Tibial nerve (tissue), 4 donors: ENCODE measurements around the gene IRX2. TPM values are rescaled to one million over a fixed set of nuclear protein-coding genes. Genes with fewer than 3 reads are reported as not detected.

Experiments
- DNase-seq, 2 donors: peaks; one replicate each; pipeline ENCODE4 v3.0.0-alpha.2; 2019; ENCODE audit warnings: low spot score in 2 of 2
- H3K27ac ChIP-seq, 4 donors: fragments of 200-600 bp; sonication (generic) in 3 of 4; one replicate each; pipeline ENCODE4 v1.5.1; 2017 to 2019; ENCODE audit warnings: mild to moderate bottlenecking in 1 of 4
- H3K27me3 ChIP-seq, 2 donors: fragments of 200-600 bp; sonication (generic) in 1 of 2; one replicate each; pipeline versions ENCODE4 v1.5.1 to v1.6.0; 2017 to 2019
- H3K36me3 ChIP-seq, 3 donors: fragments of 200-600 bp; sonication (generic); one replicate each; pipeline ENCODE4 v1.5.1; 2018 to 2019
- H3K4me1 ChIP-seq, 4 donors: fragments of 200-600 bp; sonication (generic) in 3 of 4; one replicate each; pipeline ENCODE4 v1.5.1; 2017 to 2019
- H3K4me3 ChIP-seq, 4 donors: fragments of 200-600 bp; sonication (generic) in 3 of 4; one replicate each; pipeline ENCODE4 v1.5.1; 2017 to 2019; ENCODE audit warnings: mild to moderate bottlenecking in 1 of 4, moderate library complexity in 1 of 4
- H3K9me3 ChIP-seq, 4 donors: fragments of 200-600 bp; sonication (generic) in 3 of 4; one replicate each; pipeline ENCODE4 v1.5.1; 2017 to 2019
- EP300 ChIP-seq, 2 donors: sonication (generic); formaldehyde crosslinking; IDR thresholded peaks; one replicate each; pipeline ENCODE4 v1.6.1; 2017; ENCODE audit warnings: antibody characterized with exemption in 2 of 2, mild to moderate bottlenecking in 1 of 2
- POLR2A ChIP-seq, 2 donors: fragments of 450-650 bp; IDR thresholded peaks; one replicate each; pipeline ENCODE4 v1.6.1; 2017; ENCODE audit warnings: antibody characterized with exemption in 2 of 2, mild to moderate bottlenecking in 2 of 2, moderate library complexity in 2 of 2
- WGBS, 2 donors: methylation state at CpG; one replicate each; pipeline ENCODE4 v1.1.5; 2018; 5-methylcytosine and 5-hydroxymethylcytosine counted together
- total RNA-seq, 4 donors: library from RNA; depleted of rRNA; stranded (reverse); fragments of >200 nt; gene quantifications; one replicate each; pipeline ENCODE4 v1.1.0, GENCODE V29; 2016
- TF ChIP-seq, protein P1 (sequence below), 5 experiments: fragments of 200-600 bp in 3 of 5; fragments of 450-650 bp in 2 of 5; sonication (generic) in 3 of 5; IDR thresholded peaks; one replicate each; pipeline ENCODE4 v1.5.1; 2016 to 2019; ENCODE audit warnings: antibody characterized with exemption in 5 of 5, mild to moderate bottlenecking in 3 of 5, moderate library complexity in 2 of 5

IRX2 gene
- total RNA-seq, 4 donors from 2014 or later: not detected

DNA sequence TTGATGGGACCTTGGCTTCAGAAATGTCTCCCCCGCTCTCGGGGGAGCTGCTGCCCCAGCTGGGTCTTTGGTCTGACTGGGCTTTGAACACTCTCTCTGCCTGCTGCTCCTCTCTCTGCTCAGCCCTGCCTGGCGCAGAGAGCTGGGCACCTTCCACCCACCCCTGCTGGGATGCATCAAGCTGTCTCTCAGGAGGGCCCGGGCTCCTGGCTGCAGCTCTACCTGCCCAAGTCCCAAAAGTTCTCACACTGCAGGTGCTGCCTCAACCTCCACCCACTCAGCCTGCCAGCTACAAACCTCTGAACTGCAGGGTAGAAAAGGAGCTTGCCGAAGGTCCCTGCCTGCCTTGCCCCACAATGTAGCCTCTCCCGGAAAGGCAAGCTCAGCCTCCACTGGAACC is 36.7 kb downstream of the IRX2 start:
- Histone ChIP-seq H3K9me3 (no peaks in the 10 kb centered on the region), H3K27me3 (no peaks in the 10 kb centered on the region), H3K4me3 (no peak overlapping the region), H3K36me3 (no peaks in the 10 kb centered on the region), H3K27ac (no peak overlapping the region), H3K4me1 (no peaks in the 10 kb centered on the region)
- WGBS, 2 donors: 91 to 93% methylated on average over 6 of the region's 6 CpGs
- TF ChIP-seq, protein P1, sequence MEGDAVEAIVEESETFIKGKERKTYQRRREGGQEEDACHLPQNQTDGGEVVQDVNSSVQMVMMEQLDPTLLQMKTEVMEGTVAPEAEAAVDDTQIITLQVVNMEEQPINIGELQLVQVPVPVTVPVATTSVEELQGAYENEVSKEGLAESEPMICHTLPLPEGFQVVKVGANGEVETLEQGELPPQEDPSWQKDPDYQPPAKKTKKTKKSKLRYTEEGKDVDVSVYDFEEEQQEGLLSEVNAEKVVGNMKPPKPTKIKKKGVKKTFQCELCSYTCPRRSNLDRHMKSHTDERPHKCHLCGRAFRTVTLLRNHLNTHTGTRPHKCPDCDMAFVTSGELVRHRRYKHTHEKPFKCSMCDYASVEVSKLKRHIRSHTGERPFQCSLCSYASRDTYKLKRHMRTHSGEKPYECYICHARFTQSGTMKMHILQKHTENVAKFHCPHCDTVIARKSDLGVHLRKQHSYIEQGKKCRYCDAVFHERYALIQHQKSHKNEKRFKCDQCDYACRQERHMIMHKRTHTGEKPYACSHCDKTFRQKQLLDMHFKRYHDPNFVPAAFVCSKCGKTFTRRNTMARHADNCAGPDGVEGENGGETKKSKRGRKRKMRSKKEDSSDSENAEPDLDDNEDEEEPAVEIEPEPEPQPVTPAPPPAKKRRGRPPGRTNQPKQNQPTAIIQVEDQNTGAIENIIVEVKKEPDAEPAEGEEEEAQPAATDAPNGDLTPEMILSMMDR (IDR thresholded peaks at IDR 0.05): no peak
- TF ChIP-seq POLR2A (IDR thresholded peaks at IDR 0.05): no peak
- no peak for DNase-seq

DNA sequence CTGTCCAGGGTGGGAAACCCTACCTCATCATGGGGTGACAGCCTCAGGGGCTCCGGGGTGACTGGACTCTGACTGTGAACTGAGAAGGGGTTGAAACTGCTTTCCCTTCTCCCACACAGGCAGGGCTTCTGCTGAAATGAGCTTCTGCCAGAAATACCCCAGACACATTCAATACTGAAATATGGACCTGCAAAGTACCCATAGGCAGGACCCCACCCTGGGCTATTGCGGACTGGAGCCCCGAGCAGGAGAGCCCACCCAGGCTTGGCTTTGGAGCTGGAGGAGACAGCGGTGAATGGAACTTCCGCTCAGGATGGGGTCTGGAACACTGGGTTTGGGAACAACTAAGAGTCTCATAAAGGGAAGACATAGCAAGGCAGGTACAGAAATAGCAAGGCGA is 37.5 kb downstream of the IRX2 start:
- Histone ChIP-seq H3K9me3 (no peaks in the 10 kb centered on the region), H3K27ac (no peak overlapping the region), H3K4me3 (no peak overlapping the region), H3K4me1 (no peaks in the 10 kb centered on the region), H3K36me3 (no peaks in the 10 kb centered on the region), H3K27me3 (no peaks in the 10 kb centered on the region)
- WGBS, 2 donors: 86 to 92% methylated on average over 6 of the region's 6 CpGs
- no peak for TF ChIP-seq POLR2A (IDR thresholded peaks at IDR 0.05)
- no peak for TF ChIP-seq EP300 (IDR thresholded peaks at IDR 0.05)
- TF ChIP-seq, protein P1 (IDR thresholded peaks at IDR 0.05): no peak
- no peak for DNase-seq

DNA sequence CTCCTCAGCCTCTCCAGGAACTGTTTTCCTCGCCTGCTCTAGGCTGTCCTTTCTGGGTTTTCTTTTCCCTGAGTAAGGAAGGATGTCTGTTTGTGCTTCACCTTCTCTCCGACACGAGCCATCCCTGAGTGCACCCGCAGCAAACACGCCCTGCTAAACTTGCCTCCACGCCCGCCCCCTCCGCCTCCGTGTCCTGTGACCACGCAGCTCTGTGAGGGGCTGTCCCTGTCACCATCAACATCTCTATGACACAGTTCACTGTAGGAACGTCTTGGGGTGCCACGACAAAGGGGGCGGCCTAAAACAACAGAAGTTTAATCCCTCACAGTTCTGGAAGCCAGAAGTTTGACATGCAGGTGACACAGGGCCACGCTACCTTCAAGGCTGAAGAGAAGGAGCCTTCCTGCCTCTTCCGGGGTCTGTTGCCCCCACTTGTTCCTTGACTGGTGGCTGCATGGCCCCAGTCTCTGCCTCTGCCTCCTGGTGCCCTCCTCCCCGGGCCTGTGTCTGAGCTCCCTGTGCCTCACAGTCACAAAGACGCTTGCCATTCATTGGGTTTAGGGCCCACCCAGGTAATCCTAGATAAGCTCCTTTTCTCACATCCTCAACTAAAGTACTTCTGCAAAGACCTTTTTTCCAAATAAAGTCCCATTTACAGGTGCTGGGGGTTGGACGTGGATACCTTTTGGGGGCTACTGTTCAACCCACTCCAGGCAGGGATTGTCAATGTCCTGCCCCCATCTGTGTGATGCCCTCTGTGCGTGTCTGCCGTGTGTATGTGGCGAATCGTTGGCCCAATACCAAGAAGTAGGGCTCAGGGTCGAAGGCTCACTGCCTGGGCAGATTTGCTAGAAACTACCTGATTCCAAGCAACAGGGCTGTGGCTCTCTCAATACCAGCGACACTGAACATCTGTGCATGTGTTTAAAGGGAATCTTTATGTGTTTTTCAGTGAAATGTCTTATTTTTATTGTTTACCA is 39.7 kb downstream of the IRX2 start:
- H3K9me3 ChIP-seq: peaks cover 0 to 3% (median 0%) of the 10 kb centered on the region in 4 donors
- no peaks in the 10 kb centered on the region for H3K36me3 ChIP-seq
- H3K27ac ChIP-seq: no peak overlapping the region
- no peak for DNase-seq
- no peak for TF ChIP-seq EP300 (IDR thresholded peaks at IDR 0.05)
- TF ChIP-seq, protein P1 (IDR thresholded peaks at IDR 0.05): no peak
- TF ChIP-seq POLR2A (IDR thresholded peaks at IDR 0.05): no peak
- no peak overlapping the region for H3K4me3 ChIP-seq
- H3K4me1 ChIP-seq: no peaks in the 10 kb centered on the region
- no peaks in the 10 kb centered on the region for H3K27me3 ChIP-seq
- WGBS, 2 donors: 82 to 85% methylated on average over 24 of the region's 24 CpGs

- Histone ChIP-seq H3K36me3 (no peaks in the 10 kb centered on the region), H3K27me3 (no peaks in the 10 kb centered on the region), H3K9me3 (peaks cover 0 to 3% (median 0%) of the 10 kb centered on the region in 4 donors), H3K4me1 (no peaks in the 10 kb centered on the region), H3K4me3 (no peak overlapping the region), H3K27ac (no peak overlapping the region)
- no peak for DNase-seq
- 42 to 44% methylated on average over 3 of the region's 3 CpGs for WGBS, 2 donors
- TF ChIP-seq POLR2A (IDR thresholded peaks at IDR 0.05) (no peak), EP300 (IDR thresholded peaks at IDR 0.05) (no peak)
- TF ChIP-seq, protein P1 (IDR thresholded peaks at IDR 0.05): no peak
Observed at GRCh38 chr5:2710910-2711309, 40.6 kb downstream of the IRX2 start.

DNA sequence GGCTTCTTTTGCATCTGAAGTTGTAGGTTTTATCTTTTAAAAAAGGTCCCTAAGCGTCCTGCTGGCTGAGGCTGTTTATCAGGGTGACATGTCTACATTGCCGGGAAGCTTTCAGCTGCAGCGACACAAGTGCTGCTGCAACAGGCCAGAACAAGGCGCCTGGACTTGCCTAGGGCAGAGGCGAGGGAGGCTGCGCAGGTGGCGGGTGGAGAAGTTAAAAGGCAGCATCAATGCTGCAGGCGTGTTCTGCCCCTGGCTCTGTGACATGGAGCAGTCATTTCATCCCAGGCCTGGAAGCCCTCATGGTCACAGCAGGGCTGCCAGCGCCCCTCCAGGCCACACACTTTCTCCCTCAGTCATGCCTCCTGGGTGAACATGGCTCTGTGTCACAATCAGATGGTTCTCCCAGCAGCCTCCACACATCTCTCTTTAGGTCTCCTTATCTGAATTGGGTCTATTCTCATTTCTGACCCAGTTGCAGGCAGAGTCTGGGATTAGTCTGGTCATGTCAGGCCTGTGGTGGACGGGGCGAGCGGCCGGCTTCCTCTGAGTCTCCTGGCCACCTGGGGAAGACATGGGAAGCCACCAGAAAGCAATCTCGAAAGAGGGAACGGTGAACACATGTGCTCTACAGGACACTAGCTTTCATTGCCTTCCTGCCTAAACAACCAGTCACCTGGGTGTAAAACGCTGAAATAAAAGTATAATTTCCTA is 41.3 kb downstream of the IRX2 start:
- H3K9me3 ChIP-seq: peaks cover 0 to 3% (median 0%) of the 10 kb centered on the region in 4 donors
- H3K4me3 ChIP-seq: no peak overlapping the region
- WGBS, 2 donors: 86 to 92% methylated on average over 16 of the region's 16 CpGs
- no peak for DNase-seq
- no peaks in the 10 kb centered on the region for H3K27me3 ChIP-seq
- H3K27ac ChIP-seq: no peak overlapping the region
- no peaks in the 10 kb centered on the region for H3K4me1 ChIP-seq
- H3K36me3 ChIP-seq: no peaks in the 10 kb centered on the region
- TF ChIP-seq POLR2A (IDR thresholded peaks at IDR 0.05) (no peak), EP300 (IDR thresholded peaks at IDR 0.05) (no peak)
- TF ChIP-seq, protein P1 (IDR thresholded peaks at IDR 0.05): no peak
